Activated T-helper 17 cell treated with anti-CD3 and anti-CD28 coated beads, Interleukin-2, amount 50 U/mL, for 72 hours (primary cell): Measurements from ENCODE around the gene SLC27A5. TPM values are rescaled to one million over a fixed set of nuclear protein-coding genes. Genes with fewer than 3 reads are reported as not detected.

Experiments used
- ATAC-seq: fragments of 150-1000 bp; cut with Tn5 transposase; replicated peaks from 2 replicates; pipeline ENCODE4 v1.10.0; 2021; ENCODE audit warnings: mild to moderate bottlenecking, moderate library complexity
- H3K27ac Mint-ChIP-seq: one replicate; pipeline ENCODE4 v1.8.0; 2022; ENCODE audit warnings: mixed read lengths
- H3K27me3 Mint-ChIP-seq: one replicate; pipeline ENCODE4 v1.8.0; 2022; ENCODE audit warnings: mixed read lengths
- H3K36me3 Mint-ChIP-seq: one replicate; pipeline ENCODE4 v1.8.0; 2022; ENCODE audit warnings: low read depth, mild to moderate bottlenecking, mixed read lengths
- H3K4me1 Mint-ChIP-seq: one replicate; pipeline ENCODE4 v1.8.0; 2022; ENCODE audit warnings: mixed read lengths
- H3K4me3 Mint-ChIP-seq: one replicate; pipeline ENCODE4 v1.8.0; 2022; ENCODE audit warnings: mild to moderate bottlenecking, mixed read lengths
- H3K9me3 Mint-ChIP-seq: one replicate; pipeline ENCODE4 v1.8.0; 2022; ENCODE audit warnings: mixed read lengths
- total RNA-seq, 2 donors: library from RNA; stranded (reverse); gene quantifications; one replicate each; pipeline ENCODE4 v1.2.3, GENCODE V29; 2022

SLC27A5 gene, protein sequence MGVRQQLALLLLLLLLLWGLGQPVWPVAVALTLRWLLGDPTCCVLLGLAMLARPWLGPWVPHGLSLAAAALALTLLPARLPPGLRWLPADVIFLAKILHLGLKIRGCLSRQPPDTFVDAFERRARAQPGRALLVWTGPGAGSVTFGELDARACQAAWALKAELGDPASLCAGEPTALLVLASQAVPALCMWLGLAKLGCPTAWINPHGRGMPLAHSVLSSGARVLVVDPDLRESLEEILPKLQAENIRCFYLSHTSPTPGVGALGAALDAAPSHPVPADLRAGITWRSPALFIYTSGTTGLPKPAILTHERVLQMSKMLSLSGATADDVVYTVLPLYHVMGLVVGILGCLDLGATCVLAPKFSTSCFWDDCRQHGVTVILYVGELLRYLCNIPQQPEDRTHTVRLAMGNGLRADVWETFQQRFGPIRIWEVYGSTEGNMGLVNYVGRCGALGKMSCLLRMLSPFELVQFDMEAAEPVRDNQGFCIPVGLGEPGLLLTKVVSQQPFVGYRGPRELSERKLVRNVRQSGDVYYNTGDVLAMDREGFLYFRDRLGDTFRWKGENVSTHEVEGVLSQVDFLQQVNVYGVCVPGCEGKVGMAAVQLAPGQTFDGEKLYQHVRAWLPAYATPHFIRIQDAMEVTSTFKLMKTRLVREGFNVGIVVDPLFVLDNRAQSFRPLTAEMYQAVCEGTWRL
- 10 to 100 TPM; 14.4 to 15.6 TPM for total RNA-seq

DNA sequence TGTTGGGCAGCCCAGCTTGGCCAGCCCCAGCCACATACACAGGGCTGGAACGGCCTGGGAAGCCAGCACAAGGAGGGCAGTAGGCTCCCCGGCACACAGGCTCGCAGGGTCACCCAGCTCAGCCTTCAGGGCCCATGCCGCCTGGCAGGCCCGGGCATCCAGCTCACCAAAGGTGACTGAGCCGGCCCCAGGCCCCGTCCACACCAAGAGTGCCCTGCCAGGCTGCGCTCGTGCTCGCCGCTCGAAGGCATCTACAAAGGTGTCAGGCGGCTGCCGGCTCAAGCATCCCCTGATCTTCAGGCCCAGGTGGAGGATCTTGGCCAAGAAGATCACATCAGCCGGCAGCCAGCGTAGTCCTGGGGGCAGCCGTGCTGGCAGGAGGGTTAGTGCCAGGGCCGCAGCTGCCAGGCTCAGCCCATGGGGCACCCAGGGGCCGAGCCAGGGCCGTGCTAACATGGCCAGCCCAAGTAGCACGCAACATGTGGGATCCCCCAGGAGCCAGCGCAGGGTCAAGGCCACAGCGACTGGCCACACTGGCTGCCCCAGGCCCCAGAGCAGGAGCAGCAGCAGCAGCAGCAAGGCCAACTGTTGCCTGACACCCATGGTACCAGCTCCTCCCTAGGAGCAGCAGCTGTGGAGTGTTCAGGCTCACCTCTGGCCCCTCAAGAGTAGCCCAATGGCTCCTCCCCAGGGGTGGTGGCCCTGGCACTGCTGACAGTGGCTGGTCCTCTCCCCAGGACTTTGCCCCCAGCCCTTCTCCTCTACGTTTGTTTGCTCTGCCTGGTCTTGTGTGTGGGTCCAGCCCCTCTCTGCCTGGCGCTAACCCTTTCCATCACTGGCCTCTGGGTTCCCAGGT, at the start of gene SLC27A5:
SLC27A5 (minus strand) TSS at position 640 of the 856 bp plus-strand sequence; CDS start at position 603, 37 bp downstream.
- Mint-ChIP-seq H3K36me3 (peaks cover 16% of the 10 kb centered on the region), H3K9me3 (peaks cover 3% of the 10 kb centered on the region), H3K27ac (peak within 1 kb of the TSS; percentile 85), H3K4me1 (peaks cover 6% of the 10 kb centered on the region), H3K27me3 (no peaks in the 10 kb centered on the region), H3K4me3 (peak within 1 kb of the TSS; percentile 85)
- ATAC-seq, result no peak

DNA sequence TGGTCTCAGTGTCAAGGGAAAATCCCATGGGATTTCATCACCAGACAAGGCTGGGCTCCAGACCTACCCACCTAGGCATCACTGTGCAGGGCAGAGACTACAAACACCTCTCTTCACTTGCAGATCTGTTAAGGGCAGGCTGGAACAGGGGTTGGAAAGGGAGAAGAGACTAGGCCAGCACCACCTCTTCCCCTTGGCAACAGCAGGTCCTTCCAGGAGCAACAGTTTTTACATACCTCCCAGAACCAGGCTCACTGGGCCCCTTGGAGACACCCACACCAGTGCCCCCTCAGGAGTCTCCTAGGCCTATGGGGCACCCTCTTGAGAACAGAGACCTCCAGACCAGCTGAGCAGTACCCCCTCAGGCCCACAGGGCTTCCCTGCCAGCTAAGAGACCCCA, 49.1 kb upstream of the SLC27A5 start:
- no peak for ATAC-seq
- Mint-ChIP-seq H3K27ac (no peak overlapping the region), H3K36me3 (peaks cover 51% of the 10 kb centered on the region), H3K4me1 (peaks cover 28% of the 10 kb centered on the region), H3K9me3 (no peaks in the 10 kb centered on the region), H3K27me3 (no peaks in the 10 kb centered on the region), H3K4me3 (peak overlapping the region; percentile 100)

DNA sequence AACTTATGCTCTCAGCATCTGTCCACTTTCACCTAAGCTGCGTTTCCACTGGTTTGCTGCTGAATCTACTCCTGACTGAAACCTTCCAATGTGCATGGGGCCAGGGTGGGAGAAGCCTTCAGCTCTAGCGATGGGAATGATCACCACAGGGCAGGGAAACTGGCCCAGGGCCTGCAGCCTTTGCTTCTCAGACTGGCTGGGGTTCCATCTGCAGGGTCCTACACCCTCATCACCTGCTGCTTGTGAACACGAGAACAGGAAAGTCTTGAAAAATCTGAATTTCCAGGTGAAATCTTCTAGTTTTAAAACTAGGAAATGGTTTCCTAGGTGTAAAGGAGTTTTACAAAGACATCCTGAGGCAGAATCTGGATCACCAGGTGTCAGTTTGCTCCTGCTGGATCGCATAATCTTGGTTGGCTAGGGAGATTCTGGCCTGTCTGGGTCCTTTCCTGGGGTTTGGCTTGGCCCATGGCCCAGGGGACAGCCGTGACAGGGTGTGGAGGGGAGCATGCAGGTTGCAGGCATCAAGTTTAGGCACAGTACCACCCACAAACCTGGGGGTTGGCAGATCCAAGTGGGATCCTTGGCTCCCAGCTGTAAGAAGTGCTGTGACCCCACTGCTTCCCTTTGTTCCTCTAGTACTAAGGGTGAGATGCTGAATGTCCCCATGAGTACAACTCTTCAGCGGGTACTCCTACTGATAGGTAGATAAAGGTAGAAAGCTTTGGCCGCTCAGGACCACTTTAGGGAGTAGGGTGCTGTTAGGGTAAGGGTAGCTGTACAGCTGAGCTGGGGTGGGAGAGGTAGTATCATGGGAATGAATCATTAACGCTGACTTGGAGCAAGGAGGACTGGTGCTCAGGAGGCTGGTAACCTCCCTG, 48.5 kb upstream of the SLC27A5 start:
- ATAC-seq, result no peak
- Mint-ChIP-seq H3K4me1 (peaks cover 28% of the 10 kb centered on the region), H3K27me3 (no peaks in the 10 kb centered on the region), H3K27ac (peak overlapping the region; percentile 100), H3K36me3 (peaks cover 56% of the 10 kb centered on the region), H3K4me3 (peak overlapping the region; percentile 100), H3K9me3 (no peaks in the 10 kb centered on the region)

DNA sequence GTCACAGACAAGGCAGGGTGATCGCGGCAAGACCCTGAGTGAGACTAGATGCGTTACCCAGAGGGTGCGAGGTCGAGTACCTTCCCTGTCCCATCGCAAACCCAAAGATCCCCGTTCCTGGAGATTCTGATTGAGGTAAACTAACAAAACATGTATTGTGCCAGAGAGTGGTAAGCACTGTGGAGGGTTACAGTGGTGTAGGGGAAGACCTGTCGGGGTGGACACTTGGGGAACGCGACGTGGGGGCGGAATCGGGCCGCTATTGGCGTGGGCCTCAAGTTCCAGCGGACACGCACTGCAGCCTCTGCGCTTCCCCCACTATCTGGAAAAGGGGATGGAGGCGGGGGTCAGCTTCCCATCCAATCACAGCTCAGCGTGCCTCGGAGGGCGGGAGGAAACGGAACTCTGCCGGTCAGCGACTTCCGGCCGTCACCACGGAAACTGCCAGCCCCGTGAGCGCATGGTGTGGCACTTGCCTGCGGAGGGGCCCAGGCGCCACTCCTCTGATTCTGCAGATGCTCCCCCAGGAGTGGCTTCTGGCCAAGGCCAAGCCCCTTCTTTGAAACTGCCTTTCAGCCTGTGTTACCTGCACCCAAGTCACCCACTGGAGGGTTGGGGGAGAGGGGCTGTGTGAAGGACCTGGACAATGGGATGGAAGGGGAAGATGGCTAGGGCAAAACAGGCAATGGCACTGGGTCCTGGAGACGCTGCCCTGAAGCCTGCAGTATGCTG, 47.6 kb upstream of the SLC27A5 start:
- Mint-ChIP-seq H3K36me3 (peaks cover 64% of the 10 kb centered on the region), H3K4me3 (peak overlapping the region; percentile 100), H3K9me3 (no peaks in the 10 kb centered on the region), H3K27me3 (no peaks in the 10 kb centered on the region), H3K27ac (peak overlapping the region; percentile 100), H3K4me1 (peaks cover 27% of the 10 kb centered on the region)
- peak; percentile 39 for ATAC-seq

DNA sequence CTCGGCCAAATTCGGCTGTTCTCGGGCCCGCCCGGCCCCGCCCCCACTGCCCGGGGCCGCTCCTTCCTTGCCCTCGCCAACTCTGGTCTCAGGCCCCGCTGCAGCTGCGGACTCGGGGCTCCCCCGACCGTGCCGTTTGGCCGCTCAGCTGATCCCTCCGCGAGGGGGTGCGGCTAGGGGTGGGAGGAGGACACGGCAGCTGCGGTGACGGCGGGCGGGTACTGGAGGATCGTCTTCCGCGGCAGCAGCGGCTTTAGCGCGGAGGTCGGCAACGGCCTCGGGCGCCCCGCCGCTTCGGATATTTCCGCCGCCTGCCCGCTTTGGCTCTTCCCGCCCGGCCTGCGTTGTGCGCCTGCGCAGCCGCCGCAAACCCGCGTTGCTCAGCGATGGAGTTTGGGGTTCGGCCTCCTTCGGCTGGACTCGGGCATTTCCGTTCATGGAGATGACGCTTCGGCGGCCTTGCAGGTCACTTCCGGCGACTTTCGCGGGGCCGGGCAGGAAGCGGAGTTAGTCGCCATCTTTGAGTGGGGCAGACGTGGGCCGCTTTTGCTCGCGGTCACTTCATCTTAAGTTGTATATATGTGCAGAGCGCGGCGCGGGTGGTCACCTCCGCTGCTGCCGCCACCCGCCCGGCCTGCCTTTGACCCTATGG, 47.0 kb upstream of the SLC27A5 start:
- H3K9me3 Mint-ChIP-seq, result no peaks in the 10 kb centered on the region
- H3K4me1 Mint-ChIP-seq, result peaks cover 28% of the 10 kb centered on the region
- H3K36me3 Mint-ChIP-seq, result peaks cover 66% of the 10 kb centered on the region
- peak overlapping the region; percentile 100 for H3K4me3 Mint-ChIP-seq
- H3K27ac Mint-ChIP-seq, result peak overlapping the region; percentile 100
- no peaks in the 10 kb centered on the region for H3K27me3 Mint-ChIP-seq
- ATAC-seq, result peak; percentile 73

DNA sequence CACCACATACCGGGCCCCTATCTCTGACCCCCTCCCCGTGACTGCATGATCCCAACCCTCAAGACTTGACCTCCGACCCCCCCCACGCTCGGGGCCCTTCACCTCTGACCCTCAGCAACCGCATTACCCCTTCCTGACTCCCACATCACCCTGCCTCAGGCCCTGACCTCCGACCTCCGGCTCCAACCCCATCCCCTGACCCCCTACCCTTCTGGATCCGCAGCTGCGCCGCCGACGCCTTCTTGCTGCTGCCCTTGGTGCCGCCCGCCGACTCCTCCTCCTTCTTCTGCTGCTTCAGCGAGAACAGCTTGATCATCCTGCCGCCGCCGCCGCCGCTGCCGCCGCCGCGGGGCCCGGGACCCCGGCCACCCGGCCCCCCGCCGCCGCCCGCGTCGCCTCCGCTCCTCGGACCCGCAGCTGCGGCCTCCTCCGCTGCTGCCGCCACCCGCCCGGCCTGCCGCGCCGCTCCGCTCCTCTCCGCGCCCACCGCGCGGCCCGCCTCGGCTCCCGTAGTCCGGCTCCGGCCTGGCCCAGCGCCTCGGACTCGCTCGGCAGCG, 46.4 kb upstream of the SLC27A5 start, which contains the start of gene UBE2M:
UBE2M (minus strand) TSS at position 546 of the 557 bp plus-strand sequence; CDS start at position 316, 230 bp downstream.
- peak; percentile 9 for ATAC-seq
- Mint-ChIP-seq H3K27me3 (no peaks in the 10 kb centered on the region), H3K36me3 (peaks cover 66% of the 10 kb centered on the region), H3K4me3 (peak within 1 kb of the TSS; percentile 100), H3K9me3 (no peaks in the 10 kb centered on the region), H3K4me1 (peaks cover 28% of the 10 kb centered on the region), H3K27ac (peak within 1 kb of the TSS; percentile 100)

DNA sequence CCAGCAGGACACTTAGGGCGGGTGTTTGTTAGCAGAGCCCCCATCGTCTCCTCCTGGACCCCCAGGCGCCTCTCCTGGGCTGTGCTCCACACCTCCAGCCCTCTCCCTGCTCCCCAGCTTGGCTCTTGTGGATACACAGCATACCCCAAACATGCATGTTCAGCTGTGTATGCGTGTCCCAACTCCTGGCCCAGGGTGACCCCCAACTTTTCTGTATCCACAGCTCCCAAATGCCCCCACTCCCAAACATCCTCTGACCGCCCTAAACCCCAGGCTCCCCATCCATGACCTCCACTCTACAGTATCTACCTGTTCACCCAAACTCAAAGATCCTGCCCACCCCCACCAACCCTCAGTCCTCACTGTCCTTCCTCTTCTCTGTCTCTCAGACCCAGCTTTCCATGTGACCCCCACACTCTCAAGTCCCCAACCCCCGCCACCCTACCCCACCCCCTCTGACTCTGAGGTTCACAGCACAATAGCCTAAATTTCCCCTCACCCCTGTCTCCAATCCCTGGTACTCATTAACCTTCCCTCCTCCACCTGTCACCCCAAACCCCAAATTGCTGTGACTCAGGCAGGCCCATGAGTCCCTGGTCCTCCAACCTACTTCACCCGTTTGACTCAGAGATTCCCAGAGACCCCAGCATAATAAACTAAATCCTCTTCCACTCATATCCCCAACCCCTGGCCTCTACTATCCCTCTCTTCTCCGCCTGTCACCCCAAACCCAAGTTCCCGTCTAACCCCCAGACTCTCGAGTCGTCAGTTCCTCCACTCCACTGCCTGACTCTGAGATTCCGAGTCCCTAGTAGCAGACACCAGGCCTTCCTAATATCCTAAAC, 45.7 kb upstream of the SLC27A5 start:
- Mint-ChIP-seq H3K4me3 (peak overlapping the region; percentile 100), H3K9me3 (no peaks in the 10 kb centered on the region), H3K4me1 (peaks cover 33% of the 10 kb centered on the region), H3K36me3 (peaks cover 72% of the 10 kb centered on the region), H3K27me3 (no peaks in the 10 kb centered on the region), H3K27ac (peak overlapping the region; percentile 100)
- ATAC-seq, result no peak

DNA sequence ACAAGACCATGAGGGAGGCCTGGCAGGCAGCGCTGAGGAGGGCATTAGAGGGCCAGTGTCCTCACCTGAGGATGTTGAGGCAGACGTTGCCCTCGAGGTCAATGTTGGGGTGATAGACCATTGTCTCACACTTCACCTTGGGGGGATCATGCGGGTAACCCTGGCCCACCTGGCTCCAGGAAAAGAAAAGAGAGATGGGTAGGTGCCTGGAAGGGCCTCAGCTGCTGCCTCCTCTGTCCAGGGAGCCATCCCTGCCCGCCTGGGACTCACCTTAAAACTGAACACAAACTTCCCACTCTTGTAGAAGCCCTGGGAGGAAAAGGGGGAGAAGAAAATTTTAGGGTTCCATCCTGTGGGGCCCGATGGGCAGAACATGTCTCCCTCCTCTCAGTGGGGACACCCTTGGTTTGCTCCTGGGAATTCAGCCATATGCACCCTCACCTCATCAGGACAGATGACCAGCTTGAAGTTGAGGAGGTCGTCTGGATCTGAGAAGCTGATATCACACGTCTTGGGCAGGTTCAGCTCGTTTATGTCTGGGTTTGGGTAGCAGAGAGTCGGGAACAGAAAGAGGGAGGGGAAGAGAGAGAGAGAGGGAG, 44.9 kb upstream of the SLC27A5 start:
- Mint-ChIP-seq H3K4me1 (peaks cover 33% of the 10 kb centered on the region), H3K36me3 (peaks cover 77% of the 10 kb centered on the region), H3K27ac (peak overlapping the region; percentile 100), H3K9me3 (no peaks in the 10 kb centered on the region), H3K4me3 (peak overlapping the region; percentile 100), H3K27me3 (no peaks in the 10 kb centered on the region)
- no peak for ATAC-seq

DNA sequence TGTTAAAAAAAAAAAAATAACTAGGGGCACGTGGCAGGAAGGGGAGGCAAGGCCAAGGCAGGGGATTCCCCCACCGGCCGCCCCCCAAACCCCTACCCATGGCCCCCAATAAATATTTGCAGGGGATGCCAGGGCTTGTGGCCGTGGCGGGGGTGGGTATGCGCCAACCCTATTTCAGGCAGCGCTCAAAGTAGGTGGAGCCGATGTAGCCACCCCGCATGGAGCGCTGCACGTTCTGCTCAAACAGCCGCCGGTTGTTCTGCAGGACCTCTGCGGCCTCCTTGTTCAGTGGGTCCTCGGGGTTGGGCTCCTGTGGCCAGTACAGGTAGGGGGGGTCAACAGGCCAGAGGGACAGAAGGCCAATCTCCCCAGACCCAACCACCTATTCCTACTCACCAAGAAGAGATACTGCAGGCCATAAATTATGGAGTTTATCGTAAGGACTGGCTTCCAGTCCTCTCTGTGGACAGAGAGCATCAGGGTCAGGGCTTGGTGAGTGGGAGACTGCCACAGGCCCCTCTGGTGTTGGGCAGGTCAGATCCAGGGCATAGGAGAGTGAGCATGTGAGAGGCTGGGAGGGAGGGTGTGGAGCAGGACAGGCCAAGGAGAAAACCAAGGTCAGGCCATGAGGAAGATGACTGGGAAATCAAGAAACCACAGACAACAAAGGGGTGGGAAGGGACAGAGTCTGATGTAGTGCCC, 44.3 kb upstream of the SLC27A5 start:
- ATAC-seq, result no peak
- Mint-ChIP-seq H3K9me3 (no peaks in the 10 kb centered on the region), H3K4me3 (peak overlapping the region; percentile 100), H3K27me3 (no peaks in the 10 kb centered on the region), H3K36me3 (peaks cover 81% of the 10 kb centered on the region), H3K27ac (peak overlapping the region; percentile 100), H3K4me1 (peaks cover 29% of the 10 kb centered on the region)

DNA sequence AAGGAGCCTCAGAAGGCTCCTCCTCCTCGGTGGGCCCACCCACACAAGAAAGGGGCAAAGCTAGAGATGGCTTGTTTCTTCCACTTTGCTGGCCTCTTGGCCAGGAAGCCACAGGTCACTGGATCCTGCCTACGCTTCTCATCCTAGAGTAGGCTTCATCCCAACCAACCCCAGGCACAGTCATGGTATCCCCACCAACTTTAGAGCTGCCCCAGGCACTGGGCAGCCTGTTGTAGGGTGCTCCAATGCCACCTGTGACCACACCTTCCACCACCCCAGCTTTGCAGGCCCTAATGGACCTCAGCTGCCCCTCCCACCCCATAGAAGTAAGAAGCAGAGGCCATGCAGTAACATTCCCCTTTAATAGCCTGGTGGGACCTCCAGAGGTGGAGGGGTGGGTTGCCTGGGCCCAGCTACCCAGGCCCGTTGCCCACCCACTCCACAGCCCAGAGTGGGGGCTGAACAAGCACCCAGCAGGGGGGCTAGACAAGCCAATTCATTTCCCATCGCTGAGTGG, 43.6 kb upstream of the SLC27A5 start:
- no peaks in the 10 kb centered on the region for H3K9me3 Mint-ChIP-seq
- H3K27ac Mint-ChIP-seq, result peak overlapping the region; percentile 100
- peak overlapping the region; percentile 100 for H3K4me3 Mint-ChIP-seq
- H3K36me3 Mint-ChIP-seq, result peaks cover 88% of the 10 kb centered on the region
- peaks cover 29% of the 10 kb centered on the region for H3K4me1 Mint-ChIP-seq
- no peaks in the 10 kb centered on the region for H3K27me3 Mint-ChIP-seq
- ATAC-seq, result no peak
